HG02981 (cell line): ENCODE measurements around the gene DRC7.
"Not testable (repeated sequence)": the region's sequence is repeated elsewhere in the genome, so short reads cannot be mapped to it uniquely, and the experiment has no call there.

Experiments used
- ATAC-seq: cut with Tn5 transposase; IDR thresholded peaks from one replicate; pipeline ENCODE4 v1.9.1; 2021; ENCODE audit warnings: mild to moderate bottlenecking, moderate library complexity; ENCODE audit not compliant: unreplicated experiment

The DRC7 gene

GRCh38 chr16:57711993-57712392, 17.4 kb downstream of the DRC7 start:
- ATAC-seq, result no peak

GRCh38 chr16:57712569-57712968, 18.0 kb downstream of the DRC7 start:
- not testable (repeated sequence) for ATAC-seq

GRCh38 chr16:57713596-57713995, 19.0 kb downstream of the DRC7 start:
- no peak for ATAC-seq

- no peak for ATAC-seq
Observed at GRCh38 chr16:57714047-57714446, 19.4 kb downstream of the DRC7 start.

- no peak for ATAC-seq
Observed at GRCh38 chr16:57720142-57720575, 25.6 kb downstream of the DRC7 start.

- no peak for ATAC-seq
Observed at GRCh38 chr16:57721356-57722209, 27.0 kb downstream of the DRC7 start.

- ATAC-seq, result no peak
Observed at GRCh38 chr16:57722210-57722499, 27.5 kb downstream of the DRC7 start.

GRCh38 chr16:57722651-57723050, 28.0 kb downstream of the DRC7 start:
- ATAC-seq, result no peak

GRCh38 chr16:57723170-57723569, 28.6 kb downstream of the DRC7 start:
- ATAC-seq, result no peak

GRCh38 chr16:57724531-57724930, 29.9 kb downstream of the DRC7 start:
- ATAC-seq, result no peak

GRCh38 chr16:57725151-57725550, 30.5 kb downstream of the DRC7 start:
- ATAC-seq, result no peak

GRCh38 chr16:57725554-57725953, 30.9 kb downstream of the DRC7 start:
- no peak for ATAC-seq

- ATAC-seq, result no peak
Observed at GRCh38 chr16:57725976-57726375, 31.4 kb downstream of the DRC7 start.

GRCh38 chr16:57726433-57726947, 31.9 kb downstream of the DRC7 start:
- no peak for ATAC-seq

- ATAC-seq, result no peak
Observed at GRCh38 chr16:57727610-57728009, 33.0 kb downstream of the DRC7 start.

- no peak for ATAC-seq
Observed at GRCh38 chr16:57728336-57729181, 34.0 kb downstream of the DRC7 start.

GRCh38 chr16:57729182-57729484, 34.5 kb downstream of the DRC7 start:
- no peak for ATAC-seq

GRCh38 chr16:57729852-57730251, 35.2 kb downstream of the DRC7 start:
- not testable (repeated sequence) for ATAC-seq

GRCh38 chr16:57730771-57731730, 36.4 kb downstream of the DRC7 start:
- no peak for ATAC-seq

- no peak for ATAC-seq
Observed at GRCh38 chr16:57732037-57732436, 37.4 kb downstream of the DRC7 start.

- no peak for ATAC-seq
Observed at GRCh38 chr16:57732714-57733113, 38.1 kb downstream of the DRC7 start.
